K562 (cell line): ENCODE data around the gene ETFBKMT. TPM values are rescaled to one million over a fixed set of nuclear protein-coding genes. Genes with fewer than 3 reads are reported as not detected.

Experiments used
- FOSL1 ChIP-seq: fragments of 200-800 bp; sonication (Bioruptor generic); conservative IDR thresholded peaks from 2 replicates; pipeline ENCODE4 v1.6.1; 2016; ENCODE audit warnings: missing genetic modification characterization, missing compliant biosample characterization
- HNRNPL ChIP-seq: fragments of 200-400 bp; formaldehyde crosslinking; IDR thresholded peaks from 2 replicates; pipeline ENCODE4 v1.6.1; 2017; ENCODE audit warnings: low read depth, mild to moderate bottlenecking, low read length
- HOXB6 ChIP-seq: fragments of 250-450 bp; sonication (Bioruptor Pico); IDR thresholded peaks from 2 replicates; pipeline ENCODE4 v1.5.1; 2022; ENCODE audit warnings: mild to moderate bottlenecking, borderline replicate concordance
- MAFK ChIP-seq: IDR thresholded peaks from 2 replicates; pipeline ENCODE4 v1.6.1; 2011; ENCODE audit warnings: low read length, improper control_type of control experiment
- MEIS2 ChIP-seq: fragments of 450-650 bp; IDR thresholded peaks from 2 replicates; pipeline ENCODE4 v1.6.1; 2014; ENCODE audit warnings: mild to moderate bottlenecking; ENCODE audit not compliant: partially characterized antibody
- NR3C1 ChIP-seq: sonication (generic); formaldehyde crosslinking; IDR thresholded peaks from 2 replicates; pipeline ENCODE4 v1.8.1; 2022; ENCODE audit warnings: missing genetic modification reagents
- PHF21A ChIP-seq: fragments of 450-650 bp; IDR thresholded peaks from 2 replicates; pipeline ENCODE4 v1.6.1; 2017; ENCODE audit warnings: low read depth, borderline replicate concordance
- POLR2A ChIP-seq: fragments of 450-650 bp; conservative IDR thresholded peaks from 2 replicates; pipeline ENCODE4 v1.6.1; 2016
- POLR2AphosphoS2 ChIP-seq: IDR thresholded peaks from 2 replicates; pipeline ENCODE4 v1.6.1; 2012; ENCODE audit warnings: low read length, improper control_type of control experiment
- RBM22 ChIP-seq: fragments of 200-400 bp; formaldehyde crosslinking; IDR thresholded peaks from 2 replicates; pipeline ENCODE4 v1.6.1; 2018; ENCODE audit warnings: low read length, low read depth; ENCODE audit not compliant: poor library complexity, severe bottlenecking
- TARDBP ChIP-seq: fragments of 450-650 bp; IDR thresholded peaks from 2 replicates; pipeline ENCODE4 v1.6.1; 2016
- ZNF140 ChIP-seq: fragments of 250-450 bp; sonication (Bioruptor Pico); IDR thresholded peaks from 2 replicates; pipeline ENCODE4 v1.8.0; 2021; ENCODE audit warnings: moderate library complexity, mild to moderate bottlenecking, inconsistent platforms
- ZNF263 ChIP-seq: sonication (generic); formaldehyde crosslinking; IDR thresholded peaks from 2 replicates; pipeline ENCODE4 v1.8.0; 2022; ENCODE audit warnings: mild to moderate bottlenecking, missing genetic modification reagents, borderline replicate concordance
- ZNF3 ChIP-seq: fragments of 250-450 bp; sonication (Bioruptor Pico); IDR thresholded peaks from 2 replicates; pipeline ENCODE4 v1.5.0; 2021; ENCODE audit warnings: mild to moderate bottlenecking, moderate library complexity
- ZNF316 ChIP-seq: fragments of 450-650 bp; IDR thresholded peaks from 2 replicates; pipeline ENCODE4 v1.6.1; 2016
- ZNF408 ChIP-seq: fragments of 250-450 bp; sonication (Bioruptor Pico); IDR thresholded peaks from 2 replicates; pipeline ENCODE4 v1.4.0; 2020; ENCODE audit warnings: low read depth, mild to moderate bottlenecking, moderate library complexity
- ZNF444 ChIP-seq: fragments of 250-450 bp; sonication (Bioruptor Pico); IDR thresholded peaks from 2 replicates; pipeline ENCODE4 v1.4.0; 2020; ENCODE audit warnings: mild to moderate bottlenecking, moderate library complexity
- ZNF551 ChIP-seq: fragments of 250-450 bp; sonication (Bioruptor Pico); IDR thresholded peaks from 2 replicates; pipeline ENCODE4 v1.5.0; 2021; ENCODE audit warnings: mild to moderate bottlenecking, moderate library complexity
- ZNF586 ChIP-seq: fragments of 450-650 bp; formaldehyde crosslinking; conservative IDR thresholded peaks from 2 replicates; pipeline ENCODE4 v1.4.0; 2020; ENCODE audit warnings: mild to moderate bottlenecking, moderate library complexity
- ZSCAN29 ChIP-seq: fragments of 450-650 bp; IDR thresholded peaks from 2 replicates; pipeline ENCODE4 v1.6.1; 2017
- polyA plus RNA-seq, 8 experiments: library from polyadenylated mRNA; depleted of rRNA in 4 of 8; stranded (reverse) in 5 of 8; unstranded in 3 of 8; fragments of >200 nt; fragmentation: Nextera tagmentation in 2 of 8; fragmentation: Illumina TruSeq in 1 of 8; extraction: Ambion mirVana in 2 of 8; extraction: Trizol in 1 of 8; gene quantifications; 2 replicates each; pipeline versions ENCODE4 v1.2.1 to v1.2.3, GENCODE V29; 2011 to 2014; ENCODE audit warnings: inconsistent platforms in 1 of 8, missing spikeins in 1 of 8
- total RNA-seq, 7 experiments: library from RNA; depleted of rRNA in 6 of 7; stranded (reverse); fragments of >200 nt in 6 of 7; fragmentation: Illumina TruSeq in 2 of 7; extraction: Trizol in 2 of 7; gene quantifications; 2 replicates each; pipeline versions ENCODE4 v1.2.1 to v1.2.3, GENCODE V29; 2011 to 2021; ENCODE audit warnings: low replicate concordance in 1 of 7
- TF ChIP-seq, protein P1 (sequence below): fragments of 450-650 bp; IDR thresholded peaks from 2 replicates; pipeline ENCODE4 v1.6.1; 2014; ENCODE audit warnings: low read depth, mild to moderate bottlenecking, moderate library complexity, borderline replicate concordance
- TF ChIP-seq, protein P2 (sequence below): fragments of 450-650 bp; IDR thresholded peaks from 2 replicates; pipeline ENCODE4 v1.6.1; 2016; ENCODE audit warnings: mild to moderate bottlenecking
- TF ChIP-seq, protein P3 (sequence below): sonication (generic); IDR thresholded peaks from 2 replicates; pipeline ENCODE4 v1.6.1; 2016
- TF ChIP-seq, protein P4 (sequence below): fragments of 250-450 bp; sonication (Bioruptor Pico); IDR thresholded peaks from 2 replicates; pipeline ENCODE4 v1.6.1; 2021; ENCODE audit warnings: mild to moderate bottlenecking

Gene ETFBKMT
- total and polyA plus RNA-seq, 9 of the 15 experiments (the other 6 are each of a cell fraction or from before 2014, with no cell fraction given) = 0.18 to 1.7 (median 0.96) TPM

DNA sequence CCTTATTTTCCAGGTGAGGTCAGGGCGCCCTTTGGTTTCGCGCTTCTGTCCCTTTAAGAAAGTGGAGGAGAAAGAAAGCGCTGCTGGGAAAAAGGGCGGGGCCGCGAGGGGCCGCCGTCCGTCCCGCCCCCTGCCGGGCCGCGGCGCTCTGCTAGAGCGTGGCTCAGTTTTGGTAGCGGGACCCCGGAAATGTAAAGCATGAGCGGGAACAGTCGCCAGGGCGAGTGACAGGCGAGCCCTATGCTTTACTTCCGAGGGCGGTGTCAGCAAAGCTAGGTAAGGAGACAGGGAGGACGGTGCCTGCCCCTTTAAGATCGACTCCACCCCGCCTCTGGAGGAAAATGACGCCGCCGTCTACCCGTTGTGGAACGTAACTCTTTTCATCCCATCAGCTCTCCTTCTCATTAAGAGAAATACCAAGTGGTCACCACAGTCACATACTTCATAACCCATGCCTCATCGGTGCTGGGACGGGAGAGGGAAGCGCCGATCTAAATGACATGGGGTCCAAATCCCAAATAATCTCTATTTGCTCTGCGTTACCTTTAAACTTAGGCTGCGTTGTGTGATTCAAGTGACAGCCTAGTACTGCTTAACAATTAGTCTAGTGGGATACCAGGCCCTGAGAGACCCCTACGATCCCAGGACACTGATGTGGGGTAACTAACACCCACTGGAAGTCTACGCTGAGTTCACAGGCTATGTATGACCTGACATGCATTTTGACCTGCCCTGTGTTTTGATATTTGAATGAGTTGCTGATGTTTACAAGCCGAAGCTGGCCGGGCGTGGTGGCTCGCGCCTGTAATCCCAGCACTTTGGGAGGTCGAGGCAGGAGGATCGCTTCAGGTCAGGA is at the start of gene ETFBKMT (continued):
- TF ChIP-seq NR3C1 (no peak), ZNF551 (CRISPR knock-in tag) (no peak), FOSL1 (tag) (0 out of 2 replicates have a peak, but pooled peaks have one; percentile 29), PHF21A (no peak), RBM22 (no peak), POLR2AphosphoS2 (no peak), MEIS2 (peak; percentile 77), POLR2A (peak; percentile 87), ZNF586 (CRISPR knock-in tag) (no peak), ZNF316 (peak; percentile 45), HNRNPL (no peak), ZNF408 (CRISPR knock-in tag) (no peak), HOXB6 (CRISPR knock-in tag) (no peak), ZNF444 (CRISPR knock-in tag) (no peak), MAFK (peak; percentile 30), ZNF3 (CRISPR knock-in tag) (no peak), ZSCAN29 (no peak), TARDBP (no peak), ZNF140 (no peak), ZNF263 (CRISPR knock-in tag) (peak; percentile 15; the same call in 1 of the 2 replicates)
- TF ChIP-seq, protein P1, sequence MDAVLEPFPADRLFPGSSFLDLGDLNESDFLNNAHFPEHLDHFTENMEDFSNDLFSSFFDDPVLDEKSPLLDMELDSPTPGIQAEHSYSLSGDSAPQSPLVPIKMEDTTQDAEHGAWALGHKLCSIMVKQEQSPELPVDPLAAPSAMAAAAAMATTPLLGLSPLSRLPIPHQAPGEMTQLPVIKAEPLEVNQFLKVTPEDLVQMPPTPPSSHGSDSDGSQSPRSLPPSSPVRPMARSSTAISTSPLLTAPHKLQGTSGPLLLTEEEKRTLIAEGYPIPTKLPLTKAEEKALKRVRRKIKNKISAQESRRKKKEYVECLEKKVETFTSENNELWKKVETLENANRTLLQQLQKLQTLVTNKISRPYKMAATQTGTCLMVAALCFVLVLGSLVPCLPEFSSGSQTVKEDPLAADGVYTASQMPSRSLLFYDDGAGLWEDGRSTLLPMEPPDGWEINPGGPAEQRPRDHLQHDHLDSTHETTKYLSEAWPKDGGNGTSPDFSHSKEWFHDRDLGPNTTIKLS = peak; percentile 32; the same call in 1 of the 2 replicates
- TF ChIP-seq, protein P2, sequence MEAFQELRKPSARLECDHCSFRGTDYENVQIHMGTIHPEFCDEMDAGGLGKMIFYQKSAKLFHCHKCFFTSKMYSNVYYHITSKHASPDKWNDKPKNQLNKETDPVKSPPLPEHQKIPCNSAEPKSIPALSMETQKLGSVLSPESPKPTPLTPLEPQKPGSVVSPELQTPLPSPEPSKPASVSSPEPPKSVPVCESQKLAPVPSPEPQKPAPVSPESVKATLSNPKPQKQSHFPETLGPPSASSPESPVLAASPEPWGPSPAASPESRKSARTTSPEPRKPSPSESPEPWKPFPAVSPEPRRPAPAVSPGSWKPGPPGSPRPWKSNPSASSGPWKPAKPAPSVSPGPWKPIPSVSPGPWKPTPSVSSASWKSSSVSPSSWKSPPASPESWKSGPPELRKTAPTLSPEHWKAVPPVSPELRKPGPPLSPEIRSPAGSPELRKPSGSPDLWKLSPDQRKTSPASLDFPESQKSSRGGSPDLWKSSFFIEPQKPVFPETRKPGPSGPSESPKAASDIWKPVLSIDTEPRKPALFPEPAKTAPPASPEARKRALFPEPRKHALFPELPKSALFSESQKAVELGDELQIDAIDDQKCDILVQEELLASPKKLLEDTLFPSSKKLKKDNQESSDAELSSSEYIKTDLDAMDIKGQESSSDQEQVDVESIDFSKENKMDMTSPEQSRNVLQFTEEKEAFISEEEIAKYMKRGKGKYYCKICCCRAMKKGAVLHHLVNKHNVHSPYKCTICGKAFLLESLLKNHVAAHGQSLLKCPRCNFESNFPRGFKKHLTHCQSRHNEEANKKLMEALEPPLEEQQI = peak; percentile 74
- TF ChIP-seq, protein P3, sequence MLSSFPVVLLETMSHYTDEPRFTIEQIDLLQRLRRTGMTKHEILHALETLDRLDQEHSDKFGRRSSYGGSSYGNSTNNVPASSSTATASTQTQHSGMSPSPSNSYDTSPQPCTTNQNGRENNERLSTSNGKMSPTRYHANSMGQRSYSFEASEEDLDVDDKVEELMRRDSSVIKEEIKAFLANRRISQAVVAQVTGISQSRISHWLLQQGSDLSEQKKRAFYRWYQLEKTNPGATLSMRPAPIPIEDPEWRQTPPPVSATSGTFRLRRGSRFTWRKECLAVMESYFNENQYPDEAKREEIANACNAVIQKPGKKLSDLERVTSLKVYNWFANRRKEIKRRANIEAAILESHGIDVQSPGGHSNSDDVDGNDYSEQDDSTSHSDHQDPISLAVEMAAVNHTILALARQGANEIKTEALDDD = peak; percentile 67
- TF ChIP-seq, protein P4, sequence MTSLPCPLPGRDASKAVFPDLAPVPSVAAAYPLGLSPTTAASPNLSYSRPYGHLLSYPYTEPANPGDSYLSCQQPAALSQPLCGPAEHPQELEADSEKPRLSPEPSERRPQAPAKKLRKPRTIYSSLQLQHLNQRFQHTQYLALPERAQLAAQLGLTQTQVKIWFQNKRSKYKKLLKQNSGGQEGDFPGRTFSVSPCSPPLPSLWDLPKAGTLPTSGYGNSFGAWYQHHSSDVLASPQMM (CRISPR knock-in tag) = no peak
